GM18505 (cell line): Measurements from ENCODE around the gene EDN3.

Experiments used
- ATAC-seq: cut with Tn5 transposase; IDR thresholded peaks from one replicate; pipeline ENCODE4 v1.9.1; 2021; ENCODE audit not compliant: unreplicated experiment
- POLR2A ChIP-seq: IDR thresholded peaks from 4 replicates; pipeline ENCODE4 v1.6.1; 2011; ENCODE audit warnings: borderline replicate concordance; ENCODE audit not compliant: insufficient read depth, insufficient read length; ENCODE audit errors: extremely low read depth

The EDN3 gene, protein sequence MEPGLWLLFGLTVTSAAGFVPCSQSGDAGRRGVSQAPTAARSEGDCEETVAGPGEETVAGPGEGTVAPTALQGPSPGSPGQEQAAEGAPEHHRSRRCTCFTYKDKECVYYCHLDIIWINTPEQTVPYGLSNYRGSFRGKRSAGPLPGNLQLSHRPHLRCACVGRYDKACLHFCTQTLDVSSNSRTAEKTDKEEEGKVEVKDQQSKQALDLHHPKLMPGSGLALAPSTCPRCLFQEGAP

DNA sequence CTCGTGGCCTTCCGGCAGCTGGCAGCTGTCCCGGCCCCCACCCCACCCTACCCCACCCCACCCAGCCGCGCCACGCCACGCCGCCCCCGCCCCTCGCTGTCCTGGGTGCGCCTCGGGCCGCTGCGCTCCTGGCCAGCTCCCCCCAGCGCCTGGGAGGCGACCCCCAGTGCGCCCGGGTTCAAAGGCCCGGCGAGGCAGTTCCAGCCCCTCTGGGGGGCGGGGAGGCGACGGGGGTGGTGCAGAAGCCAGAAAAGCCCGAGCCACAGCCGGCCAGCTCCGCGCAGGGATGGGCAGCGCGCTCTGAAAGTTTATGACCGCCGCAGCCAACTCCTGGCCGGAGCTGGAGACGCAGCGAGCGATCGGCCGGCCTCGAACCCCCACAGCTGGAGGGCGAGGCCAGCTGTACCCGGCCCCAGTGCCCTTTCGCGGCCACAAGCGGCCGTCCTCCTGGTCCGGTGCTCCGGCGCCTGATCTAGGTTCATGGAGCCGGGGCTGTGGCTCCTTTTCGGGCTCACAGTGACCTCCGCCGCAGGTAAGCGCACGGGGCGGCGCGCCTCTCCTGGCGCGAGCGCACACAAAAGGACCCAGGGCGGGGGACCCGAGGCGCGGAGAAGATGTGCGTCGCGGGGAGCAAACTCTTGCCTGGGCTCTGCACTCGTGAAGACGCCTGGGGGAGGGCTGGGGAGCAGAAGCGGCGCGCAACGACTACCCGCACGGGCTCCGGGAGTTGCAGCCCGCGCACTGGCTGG, at the start of gene EDN3:
TSS of gene EDN3 (plus strand) at position 279 of the 749 bp plus-strand sequence. CDS start at position 481, 202 bp downstream.
- ATAC-seq, result no peak

GRCh38 chr20:59253325-59253724, 47.1 kb upstream of the EDN3 start:
- TF ChIP-seq POLR2A, result no peak
- no peak for ATAC-seq

More for the DNA sequence above, at the start of gene EDN3:
- TF ChIP-seq POLR2A, result no peak

DNA sequence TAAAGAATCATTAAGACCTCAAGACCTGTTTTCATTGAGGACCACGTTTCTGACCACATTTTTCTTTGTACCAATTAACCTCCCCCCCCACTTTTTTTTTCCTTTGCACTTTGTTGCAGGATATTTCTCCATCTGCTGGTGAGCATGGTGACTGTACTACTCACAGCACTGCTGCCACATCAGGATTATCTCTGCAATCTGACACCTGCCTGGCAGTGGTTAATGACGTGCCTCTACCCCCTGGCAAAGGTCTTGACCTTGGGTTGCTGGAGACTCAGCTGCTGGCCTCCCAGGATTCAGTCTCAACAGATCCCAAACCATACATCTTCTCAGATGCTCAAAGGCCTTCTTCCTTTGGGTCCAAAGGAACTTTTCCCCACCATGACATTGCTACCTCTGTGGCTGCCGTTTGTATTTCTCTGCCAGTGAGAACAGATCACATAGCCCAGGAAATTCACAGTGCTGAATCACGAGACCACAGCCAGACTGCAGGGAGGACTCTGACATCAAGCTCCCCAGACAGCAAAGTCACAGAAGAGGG, 46.6 kb upstream of the EDN3 start:
- no peak for TF ChIP-seq POLR2A
- ATAC-seq, result no peak

- no peak for TF ChIP-seq POLR2A
- ATAC-seq, result no peak
Observed at GRCh38 chr20:59255256-59255655, 45.2 kb upstream of the EDN3 start.

DNA sequence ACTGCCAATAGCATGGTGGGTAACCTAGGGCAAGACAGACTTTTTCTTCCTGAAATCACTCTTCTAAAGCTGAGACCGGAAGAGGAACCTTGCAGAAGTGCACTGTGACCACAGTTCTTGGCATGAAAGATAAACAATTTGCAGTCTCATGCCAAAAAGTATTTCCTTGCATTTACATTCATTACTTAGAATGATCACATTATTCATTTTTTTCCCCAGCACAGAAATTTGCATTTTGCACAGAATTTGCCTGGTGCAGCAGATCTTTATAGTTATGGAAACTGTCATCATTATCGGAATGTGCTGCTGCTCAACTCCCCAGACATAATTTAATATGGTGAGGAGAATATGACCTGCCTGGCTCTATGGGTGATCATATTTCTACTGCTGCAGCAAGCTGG, 42.2 kb upstream of the EDN3 start:
- no peak for TF ChIP-seq POLR2A
- no peak for ATAC-seq

- ATAC-seq, result no peak
- no peak for TF ChIP-seq POLR2A
Observed at GRCh38 chr20:59259946-59260345, 40.5 kb upstream of the EDN3 start.

- no peak for ATAC-seq
- TF ChIP-seq POLR2A, result no peak
Observed at GRCh38 chr20:59265298-59265697, 35.1 kb upstream of the EDN3 start.

DNA sequence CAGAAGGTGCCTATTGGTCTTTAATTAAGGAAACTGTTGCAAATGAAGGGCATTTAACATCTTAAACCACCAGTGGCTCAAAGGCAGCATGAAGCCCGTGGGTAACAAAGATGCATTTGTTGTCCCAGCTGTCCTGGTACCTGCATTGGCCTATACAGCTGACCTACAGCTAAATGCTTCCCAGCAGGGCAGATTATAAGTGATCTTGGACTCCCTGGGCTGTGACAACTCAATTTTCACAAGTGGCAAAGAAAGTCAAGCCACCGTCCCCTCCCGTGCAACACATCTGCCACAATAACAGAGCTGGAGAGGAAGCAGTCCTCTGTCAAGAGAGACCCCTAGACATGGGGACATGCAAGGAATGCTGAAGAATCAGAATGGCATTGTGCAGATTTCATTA, 31.5 kb upstream of the EDN3 start:
- ATAC-seq, result no peak
- TF ChIP-seq POLR2A, result no peak

- no peak for ATAC-seq
- TF ChIP-seq POLR2A, result no peak
Observed at GRCh38 chr20:59269411-59270025, 30.9 kb upstream of the EDN3 start.

GRCh38 chr20:59270380-59270779, 30.0 kb upstream of the EDN3 start:
- ATAC-seq, result no peak
- no peak for TF ChIP-seq POLR2A

DNA sequence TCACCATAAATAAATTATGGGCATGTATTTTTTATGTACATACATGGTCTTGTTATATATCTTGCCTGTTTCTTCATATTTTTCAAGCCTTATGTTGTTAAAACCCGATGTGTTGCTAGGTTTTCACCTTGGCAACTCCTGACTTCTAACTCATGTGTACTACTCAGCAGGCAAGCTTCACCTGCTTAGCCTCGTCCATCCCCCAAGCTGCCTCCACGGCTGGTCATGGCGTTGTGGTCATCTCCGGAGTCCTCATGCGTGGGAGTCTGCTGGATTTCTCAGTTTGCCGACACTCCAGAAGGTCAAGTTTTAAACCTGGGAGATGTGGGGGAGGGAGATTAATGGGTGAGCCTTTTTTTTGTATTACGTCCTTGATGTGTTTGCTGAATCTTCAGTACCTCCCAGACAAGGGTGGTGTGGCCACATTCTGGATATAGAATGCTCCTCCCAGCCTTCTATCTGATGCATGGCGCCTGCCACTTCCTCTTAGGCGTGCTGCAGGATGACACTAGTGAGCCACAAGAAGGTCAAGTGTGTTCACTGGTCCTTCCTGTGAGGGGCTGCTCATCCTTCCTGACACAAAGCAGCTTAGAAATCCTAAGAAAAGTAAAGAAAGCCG, 26.6 kb upstream of the EDN3 start:
- no peak for ATAC-seq
- no peak for TF ChIP-seq POLR2A

DNA sequence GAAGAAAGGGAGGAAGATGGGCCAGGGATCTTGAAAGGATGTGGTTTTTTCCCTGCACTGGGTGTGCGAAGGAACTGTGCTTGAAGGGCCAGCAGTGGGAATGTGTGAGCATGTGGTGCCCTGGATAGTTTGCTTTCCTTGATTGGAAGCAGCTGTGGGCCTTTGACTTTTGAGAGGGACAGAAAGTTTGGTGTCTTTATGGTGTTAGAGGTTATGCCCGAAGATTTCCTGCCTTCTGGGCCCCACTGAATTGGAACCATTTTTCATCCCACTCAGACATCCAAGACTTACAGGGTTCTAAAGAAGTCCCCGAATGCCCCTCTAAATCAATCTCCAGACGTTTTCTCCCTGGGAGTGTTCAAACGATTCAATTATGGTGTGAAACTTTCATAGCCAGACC, 23.5 kb upstream of the EDN3 start:
- no peak for TF ChIP-seq POLR2A
- no peak for ATAC-seq

- ATAC-seq, result no peak
- TF ChIP-seq POLR2A, result no peak
Observed at GRCh38 chr20:59284470-59284869, 15.9 kb upstream of the EDN3 start.
